Astrocyte (in vitro differentiated cells and primary cell): ENCODE measurements around the gene COX11. TPM values are rescaled to one million over a fixed set of nuclear protein-coding genes. Genes with fewer than 3 reads are reported as not detected.

ENCODE experiments used
- DNase-seq: peaks from one replicate; pipeline ENCODE4 v3.0.0-alpha.2; 2010; ENCODE audit warnings: low read depth
- FAIRE-seq: peaks from 2 replicates; lab custom pipeline; 2011; peaks lifted over from hg19 to GRCh38; lab: Jason Lieb, UNC
- H2AFZ ChIP-seq: 2 replicates; pipeline ENCODE4 v1.6.0; 2012; ENCODE audit warnings: low read depth, low read length, inconsistent platforms
- H3K27ac ChIP-seq: 2 replicates; pipeline ENCODE4 v1.5.1; 2011; ENCODE audit warnings: low read depth, low read length, inconsistent platforms
- H3K27me3 ChIP-seq: 2 replicates; pipeline ENCODE4 v1.6.0; 2011; ENCODE audit warnings: low read length, inconsistent platforms; ENCODE audit not compliant: insufficient read depth
- H3K36me3 ChIP-seq: 2 replicates; pipeline ENCODE4 v1.5.1; 2011; ENCODE audit warnings: low read length, inconsistent platforms; ENCODE audit not compliant: insufficient read depth
- H3K4me1 ChIP-seq: 2 replicates; pipeline ENCODE4 v1.5.1; 2011; ENCODE audit warnings: low read length, inconsistent platforms; ENCODE audit not compliant: insufficient read depth
- H3K4me2 ChIP-seq: 2 replicates; pipeline ENCODE4 v1.6.0; 2012; ENCODE audit warnings: low read length, inconsistent platforms
- H3K4me3 ChIP-seq: 2 replicates; pipeline ENCODE4 v1.5.1; 2011; ENCODE audit warnings: low read depth, mild to moderate bottlenecking, low read length, inconsistent platforms; ENCODE audit not compliant: insufficient read depth
- H3K79me2 ChIP-seq: 2 replicates; pipeline ENCODE4 v1.6.0; 2012; ENCODE audit warnings: mild to moderate bottlenecking, low read length, inconsistent platforms; ENCODE audit not compliant: insufficient read depth
- H3K9ac ChIP-seq: 2 replicates; pipeline ENCODE4 v1.6.0; 2012; ENCODE audit warnings: mild to moderate bottlenecking, low read length, inconsistent platforms
- H3K9me3 ChIP-seq: 2 replicates; pipeline ENCODE4 v1.5.1; 2012; ENCODE audit warnings: low read depth, mild to moderate bottlenecking, low read length, inconsistent platforms; ENCODE audit not compliant: insufficient read depth
- H4K20me1 ChIP-seq: 2 replicates; pipeline ENCODE4 v1.6.0; 2012; ENCODE audit warnings: low read length, inconsistent platforms; ENCODE audit not compliant: insufficient read depth
- H3K27ac Mint-ChIP-seq: one replicate; pipeline ENCODE4 v1.8.0; 2021; ENCODE audit warnings: mild to moderate bottlenecking, mixed read lengths; ENCODE audit not compliant: unreplicated experiment
- H3K27me3 Mint-ChIP-seq: one replicate; pipeline ENCODE4 v1.8.0; 2021; ENCODE audit warnings: low read depth, mixed read lengths; ENCODE audit not compliant: unreplicated experiment
- H3K36me3 Mint-ChIP-seq: one replicate; pipeline ENCODE4 v1.8.0; 2021; ENCODE audit warnings: low read depth, mixed read lengths; ENCODE audit not compliant: unreplicated experiment
- H3K4me1 Mint-ChIP-seq: one replicate; pipeline ENCODE4 v1.8.0; 2021; ENCODE audit warnings: low read depth, mixed read lengths; ENCODE audit not compliant: unreplicated experiment
- H3K4me3 Mint-ChIP-seq: one replicate; pipeline ENCODE4 v1.8.0; 2021; ENCODE audit warnings: mild to moderate bottlenecking, moderate library complexity, mixed read lengths; ENCODE audit not compliant: unreplicated experiment
- H3K9me3 Mint-ChIP-seq: one replicate; pipeline ENCODE4 v1.8.0; 2021; ENCODE audit warnings: mild to moderate bottlenecking, mixed read lengths; ENCODE audit not compliant: unreplicated experiment
- CTCF ChIP-seq: IDR thresholded peaks from 2 replicates; pipeline ENCODE4 v1.5.1; 2011; ENCODE audit warnings: low read depth, mild to moderate bottlenecking, inconsistent platforms, low read length, moderate library complexity; ENCODE audit not compliant: insufficient read depth
- EZH2 ChIP-seq: IDR thresholded peaks from 2 replicates; pipeline ENCODE4 v1.6.1; 2012; ENCODE audit warnings: mild to moderate bottlenecking, low read length, inconsistent platforms; ENCODE audit not compliant: insufficient read depth
- total RNA-seq: library from RNA; stranded (reverse); gene quantifications from 2 replicates; pipeline ENCODE4 v1.2.1, GENCODE V29; 2021

The COX11 gene
- total RNA-seq, 1 donor from 2014 or later, result 36.4 TPM

GRCh38 chr17:55004484-55004883 is 36.0 kb upstream of the COX11 start:
- H3K27ac Mint-ChIP-seq, result no peak overlapping the region
- DNase-seq (no peak), FAIRE-seq (no peak)
- peaks cover 1% of the 10 kb centered on the region for H3K36me3 Mint-ChIP-seq
- Histone ChIP-seq H2AFZ (no peak overlapping the region), H3K27ac (no peak overlapping the region), H3K9me3 (no peaks in the 10 kb centered on the region), H3K4me2 (no peak overlapping the region), H3K27me3 (no peaks in the 10 kb centered on the region), H3K36me3 (no peaks in the 10 kb centered on the region), H4K20me1 (no peaks in the 10 kb centered on the region), H3K9ac (no peak overlapping the region), H3K79me2 (no peaks in the 10 kb centered on the region), H3K4me3 (no peak overlapping the region), H3K4me1 (no peaks in the 10 kb centered on the region)
- TF ChIP-seq CTCF (no peak), EZH2 (no peak)
- H3K4me3 Mint-ChIP-seq, result no peak overlapping the region
- H3K9me3 Mint-ChIP-seq, result no peaks in the 10 kb centered on the region
- no peaks in the 10 kb centered on the region for H3K27me3 Mint-ChIP-seq
- no peaks in the 10 kb centered on the region for H3K4me1 Mint-ChIP-seq

GRCh38 chr17:55002458-55002857 is 34.0 kb upstream of the COX11 start:
- H3K27me3 ChIP-seq, result no peaks in the 10 kb centered on the region
- H3K4me3 ChIP-seq, result no peak overlapping the region
- no peak overlapping the region for H3K9ac ChIP-seq
- Mint-ChIP-seq H3K4me1 (no peaks in the 10 kb centered on the region), H3K36me3 (peaks cover 1% of the 10 kb centered on the region), H3K27me3 (no peaks in the 10 kb centered on the region), H3K9me3 (no peaks in the 10 kb centered on the region), H3K4me3 (no peak overlapping the region), H3K27ac (no peak overlapping the region)
- no peak overlapping the region for H3K27ac ChIP-seq
- FAIRE-seq, result no peak
- no peak for DNase-seq
- H3K4me2 ChIP-seq, result no peak overlapping the region
- no peaks in the 10 kb centered on the region for H3K9me3 ChIP-seq
- no peaks in the 10 kb centered on the region for H3K36me3 ChIP-seq
- no peak for TF ChIP-seq EZH2
- TF ChIP-seq CTCF, result no peak
- H2AFZ ChIP-seq, result no peak overlapping the region
- H4K20me1 ChIP-seq, result no peaks in the 10 kb centered on the region
- H3K4me1 ChIP-seq, result no peaks in the 10 kb centered on the region
- H3K79me2 ChIP-seq, result no peaks in the 10 kb centered on the region

GRCh38 chr17:54996441-54996840 is 28.0 kb upstream of the COX11 start:
- Histone ChIP-seq H3K9me3 (no peaks in the 10 kb centered on the region), H3K36me3 (peaks cover 3% of the 10 kb centered on the region), H3K27ac (no peak overlapping the region), H4K20me1 (peaks cover 4% of the 10 kb centered on the region), H2AFZ (no peak overlapping the region), H3K4me2 (no peak overlapping the region), H3K9ac (no peak overlapping the region), H3K4me3 (no peak overlapping the region), H3K79me2 (no peaks in the 10 kb centered on the region), H3K27me3 (no peaks in the 10 kb centered on the region), H3K4me1 (no peaks in the 10 kb centered on the region)
- H3K36me3 Mint-ChIP-seq, result peaks cover 4% of the 10 kb centered on the region
- FAIRE-seq (no peak), DNase-seq (no peak)
- no peak overlapping the region for H3K4me3 Mint-ChIP-seq
- no peak for TF ChIP-seq CTCF
- no peak for TF ChIP-seq EZH2
- H3K4me1 Mint-ChIP-seq, result no peaks in the 10 kb centered on the region
- H3K27me3 Mint-ChIP-seq, result no peaks in the 10 kb centered on the region
- no peaks in the 10 kb centered on the region for H3K9me3 Mint-ChIP-seq
- H3K27ac Mint-ChIP-seq, result no peak overlapping the region
